NCI-H345 (cell line): ENCODE measurements around the gene SEL1L3.
A peak's percentile ranks its signal among the peaks of the same experiment; 100 is the strongest.

Experiments
- DNase-seq: peaks from one replicate; lab custom pipeline; 2025; lab: John Stamatoyannopoulos, UW

The SEL1L3 gene

GRCh38 chr4:25743971-25744370 lies 118.8 kb downstream of the SEL1L3 start:
- no peak for DNase-seq

GRCh38 chr4:25729564-25729963 lies 133.2 kb downstream of the SEL1L3 start:
- DNase-seq = no peak

GRCh38 chr4:25728886-25729285 lies 133.9 kb downstream of the SEL1L3 start:
- no peak for DNase-seq

- peak; percentile 31 for DNase-seq
Observed at GRCh38 chr4:25727711-25728493, 134.9 kb downstream of the SEL1L3 start.

- no peak for DNase-seq
Observed at GRCh38 chr4:25725870-25726269, 136.9 kb downstream of the SEL1L3 start.

GRCh38 chr4:25723409-25723808 lies 139.4 kb downstream of the SEL1L3 start:
- no peak for DNase-seq

GRCh38 chr4:25722964-25723363 lies 139.8 kb downstream of the SEL1L3 start:
- no peak for DNase-seq

- no peak for DNase-seq
Observed at GRCh38 chr4:25713812-25714211, 149.0 kb downstream of the SEL1L3 start.

- no peak for DNase-seq
Observed at GRCh38 chr4:25712611-25713010, 150.2 kb downstream of the SEL1L3 start.

- DNase-seq = no peak
Observed at GRCh38 chr4:25710637-25711036, 152.2 kb downstream of the SEL1L3 start.

GRCh38 chr4:25704516-25704915 lies 158.3 kb downstream of the SEL1L3 start:
- no peak for DNase-seq

GRCh38 chr4:25703731-25704388 lies 158.9 kb downstream of the SEL1L3 start:
- DNase-seq = no peak

GRCh38 chr4:25702848-25703247 lies 159.9 kb downstream of the SEL1L3 start:
- DNase-seq = peak; percentile 35

- DNase-seq = no peak
Observed at GRCh38 chr4:25700661-25701060, 162.1 kb downstream of the SEL1L3 start.

GRCh38 chr4:25697516-25697915 lies 165.3 kb downstream of the SEL1L3 start:
- DNase-seq = no peak
